NT2/D1 (cell line): ENCODE results near the gene CRELD2.
"Not testable (repeated sequence)": the region's sequence is repeated elsewhere in the genome, so short reads cannot be mapped to it uniquely, and the experiment has no call there.

ENCODE experiments used
- YY1 ChIP-seq: IDR thresholded peaks from 2 replicates; pipeline ENCODE4 v1.6.1; 2011; ENCODE audit not compliant: insufficient read length, insufficient read depth
- ZNF274 ChIP-seq: IDR thresholded peaks from 2 replicates; pipeline ENCODE4 v1.6.1; 2011; ENCODE audit warnings: mild to moderate bottlenecking, low read depth, low read length

- not testable (repeated sequence) for TF ChIP-seq YY1, ZNF274
Observed at GRCh38 chr22:49945042-49945794, 26.8 kb downstream of the CRELD2 start.
